OCI-LY7 (cell line): ENCODE data around the gene BCL2L15.

ENCODE experiments used
- EZH2phosphoT487 ChIP-seq: fragments of 200-600 bp; sonication (generic); IDR thresholded peaks from 2 replicates; pipeline ENCODE4 v1.6.1; 2018; ENCODE audit warnings: low read depth, borderline replicate concordance, mild to moderate bottlenecking, mixed run types, antibody characterized with exemption, low read length, moderate library complexity, mixed read lengths
- TF ChIP-seq, protein P1 (sequence below): fragments of 200-600 bp; sonication (generic); conservative IDR thresholded peaks from 2 replicates; pipeline ENCODE4 v1.5.1; 2014; ENCODE audit warnings: mild to moderate bottlenecking, antibody characterized with exemption, low read length, moderate library complexity, mixed read lengths

GRCh38 chr1:113913312-113913668 lies 25.9 kb upstream of the BCL2L15 start:
- TF ChIP-seq, protein P1, sequence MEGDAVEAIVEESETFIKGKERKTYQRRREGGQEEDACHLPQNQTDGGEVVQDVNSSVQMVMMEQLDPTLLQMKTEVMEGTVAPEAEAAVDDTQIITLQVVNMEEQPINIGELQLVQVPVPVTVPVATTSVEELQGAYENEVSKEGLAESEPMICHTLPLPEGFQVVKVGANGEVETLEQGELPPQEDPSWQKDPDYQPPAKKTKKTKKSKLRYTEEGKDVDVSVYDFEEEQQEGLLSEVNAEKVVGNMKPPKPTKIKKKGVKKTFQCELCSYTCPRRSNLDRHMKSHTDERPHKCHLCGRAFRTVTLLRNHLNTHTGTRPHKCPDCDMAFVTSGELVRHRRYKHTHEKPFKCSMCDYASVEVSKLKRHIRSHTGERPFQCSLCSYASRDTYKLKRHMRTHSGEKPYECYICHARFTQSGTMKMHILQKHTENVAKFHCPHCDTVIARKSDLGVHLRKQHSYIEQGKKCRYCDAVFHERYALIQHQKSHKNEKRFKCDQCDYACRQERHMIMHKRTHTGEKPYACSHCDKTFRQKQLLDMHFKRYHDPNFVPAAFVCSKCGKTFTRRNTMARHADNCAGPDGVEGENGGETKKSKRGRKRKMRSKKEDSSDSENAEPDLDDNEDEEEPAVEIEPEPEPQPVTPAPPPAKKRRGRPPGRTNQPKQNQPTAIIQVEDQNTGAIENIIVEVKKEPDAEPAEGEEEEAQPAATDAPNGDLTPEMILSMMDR, result no peak
- TF ChIP-seq EZH2phosphoT487, result no peak
